KMS-11 (cell line): ENCODE measurements around the gene C1orf21.

ENCODE experiments used
- H2AFZ ChIP-seq: fragments of 200-600 bp; sonication (generic); 2 replicates; pipeline ENCODE4 v1.6.1; 2016; ENCODE audit warnings: antibody characterized with exemption, mixed run types, low read depth
- H3K27ac ChIP-seq: fragments of 200-600 bp; sonication (generic); 2 replicates; pipeline ENCODE4 v1.6.1; 2016; ENCODE audit warnings: mild to moderate bottlenecking, mixed run types
- H3K27me3 ChIP-seq: fragments of 200-600 bp; sonication (generic); 2 replicates; pipeline ENCODE4 v1.6.1; 2017; ENCODE audit warnings: mild to moderate bottlenecking, low read depth, mixed run types, moderate library complexity; ENCODE audit not compliant: insufficient read depth
- H3K36me3 ChIP-seq: fragments of 200-600 bp; sonication (generic); 2 replicates; pipeline ENCODE4 v1.6.1; 2017; ENCODE audit warnings: mild to moderate bottlenecking, mixed run types; ENCODE audit not compliant: insufficient read depth
- H3K4me1 ChIP-seq: fragments of 200-600 bp; sonication (generic); 2 replicates; pipeline ENCODE4 v1.6.1; 2016; ENCODE audit warnings: mild to moderate bottlenecking, low read depth, mixed run types; ENCODE audit not compliant: poor library complexity, severe bottlenecking
- H3K4me2 ChIP-seq: fragments of 200-600 bp; sonication (generic); 2 replicates; pipeline ENCODE4 v1.7.0; 2016; ENCODE audit warnings: mild to moderate bottlenecking, mixed run types
- H3K4me3 ChIP-seq: fragments of 200-600 bp; sonication (generic); IDR thresholded peaks from 2 replicates; pipeline ENCODE4 v1.6.1; 2017; ENCODE audit warnings: low read depth, low read length, mixed read lengths; ENCODE audit not compliant: insufficient read depth
- H3K79me2 ChIP-seq: fragments of 200-600 bp; sonication (generic); 2 replicates; pipeline ENCODE4 v1.6.1; 2016; ENCODE audit warnings: low read depth, mixed run types; ENCODE audit not compliant: insufficient read depth
- H3K9ac ChIP-seq: fragments of 200-600 bp; sonication (generic); 2 replicates; pipeline ENCODE4 v1.6.1; 2016; ENCODE audit warnings: mild to moderate bottlenecking, mixed run types
- H4K20me1 ChIP-seq: fragments of 200-600 bp; sonication (generic); 2 replicates; pipeline ENCODE4 v1.6.1; 2016; ENCODE audit warnings: mild to moderate bottlenecking, mixed run types; ENCODE audit not compliant: insufficient read depth
- CTCF ChIP-seq: fragments of 200-600 bp; sonication (generic); conservative IDR thresholded peaks from 2 replicates; pipeline ENCODE4 v1.6.1; 2017; ENCODE audit warnings: low read depth, mild to moderate bottlenecking, antibody characterized with exemption, low read length, moderate library complexity, mixed read lengths

C1orf21 gene

GRCh38 chr1:184472136-184472535 lies 85.3 kb downstream of the C1orf21 start:
- H3K27ac ChIP-seq, result no peak overlapping the region
- no peaks in the 10 kb centered on the region for H3K36me3 ChIP-seq
- no peak overlapping the region for H2AFZ ChIP-seq
- H3K4me2 ChIP-seq, result no peak overlapping the region
- H4K20me1 ChIP-seq, result no peaks in the 10 kb centered on the region
- H3K4me3 ChIP-seq, result no peak overlapping the region
- H3K4me1 ChIP-seq, result peaks cover 22% of the 10 kb centered on the region
- no peak for TF ChIP-seq CTCF
- no peaks in the 10 kb centered on the region for H3K27me3 ChIP-seq
- H3K9ac ChIP-seq, result no peak overlapping the region
- peaks cover 4% of the 10 kb centered on the region; the same call in 1 of the 2 replicates for H3K79me2 ChIP-seq

DNA sequence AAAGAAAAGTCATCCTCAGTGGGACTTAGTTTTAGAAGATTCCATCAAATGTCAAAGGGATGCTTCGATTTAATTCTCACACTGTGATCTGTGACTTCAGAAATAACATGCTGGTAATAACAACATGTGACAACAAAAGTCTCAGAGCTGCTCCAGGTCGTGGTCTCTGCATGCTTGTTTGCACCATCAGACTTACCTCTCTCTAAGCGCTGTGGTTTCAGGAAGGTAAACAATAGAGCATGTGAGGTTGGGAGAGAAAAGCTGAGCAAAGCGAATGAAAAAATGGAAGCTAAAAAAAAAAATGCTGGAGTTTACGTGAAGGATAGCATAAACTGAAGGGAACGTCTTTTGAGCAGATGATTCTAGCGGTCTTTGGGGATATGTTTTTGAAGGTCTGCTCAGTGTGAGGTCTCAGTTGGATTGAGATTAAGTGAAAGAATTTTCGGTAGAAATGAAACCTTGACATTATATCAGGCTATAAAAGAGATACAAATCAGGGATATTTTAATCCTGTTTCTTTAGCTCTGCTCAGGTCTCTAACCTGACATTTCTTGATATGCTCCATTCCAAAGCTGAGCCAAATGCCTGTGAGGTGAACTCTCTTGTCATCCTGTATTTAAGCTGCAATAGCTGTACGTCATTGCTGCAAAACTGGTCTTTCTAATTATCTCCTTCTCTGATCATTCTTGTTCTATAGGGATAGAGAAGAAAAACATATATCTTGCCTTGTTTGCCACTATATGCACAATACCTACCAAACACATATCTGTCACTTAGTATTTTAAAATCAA lies 86.5 kb downstream of the C1orf21 start:
- peaks cover 4% of the 10 kb centered on the region; the same call in 1 of the 2 replicates for H3K79me2 ChIP-seq
- no peaks in the 10 kb centered on the region for H4K20me1 ChIP-seq
- H3K27ac ChIP-seq, result no peak overlapping the region
- H2AFZ ChIP-seq, result no peak overlapping the region
- no peak overlapping the region for H3K9ac ChIP-seq
- H3K4me2 ChIP-seq, result no peak overlapping the region
- H3K4me1 ChIP-seq, result peaks cover 11% of the 10 kb centered on the region
- no peak for TF ChIP-seq CTCF
- H3K27me3 ChIP-seq, result no peaks in the 10 kb centered on the region
- no peak overlapping the region for H3K4me3 ChIP-seq
- no peaks in the 10 kb centered on the region for H3K36me3 ChIP-seq

DNA sequence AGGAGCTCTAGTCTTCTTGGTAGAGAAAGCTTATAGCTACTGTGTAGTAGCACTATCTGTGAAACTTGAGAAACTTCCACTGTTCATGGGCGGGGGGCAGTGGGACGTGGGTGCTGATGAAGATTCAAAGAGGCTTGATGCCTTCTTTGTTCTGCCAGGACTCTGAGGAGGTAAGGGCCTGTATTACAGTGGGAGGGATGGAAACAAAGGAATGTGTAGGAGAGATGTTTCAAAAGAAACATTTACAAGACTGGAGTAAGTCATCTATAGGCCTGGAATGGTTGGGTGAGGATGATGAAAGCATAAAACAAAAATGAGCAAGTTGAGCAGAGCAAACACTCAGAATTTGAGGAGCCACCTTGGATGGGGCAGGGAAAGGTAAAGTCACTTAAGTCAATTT lies 89.4 kb downstream of the C1orf21 start:
- Histone ChIP-seq H3K36me3 (no peaks in the 10 kb centered on the region; the same call in 1 of the 2 replicates), H3K4me3 (no peak overlapping the region), H3K27ac (no peak overlapping the region), H2AFZ (no peak overlapping the region), H3K9ac (no peak overlapping the region), H3K79me2 (no peaks in the 10 kb centered on the region; the same call in 1 of the 2 replicates), H4K20me1 (no peaks in the 10 kb centered on the region), H3K4me2 (no peak overlapping the region), H3K27me3 (no peaks in the 10 kb centered on the region), H3K4me1 (no peaks in the 10 kb centered on the region)
- TF ChIP-seq CTCF, result no peak

- Histone ChIP-seq H3K4me1 (peaks cover 23% of the 10 kb centered on the region), H4K20me1 (no peaks in the 10 kb centered on the region), H3K4me2 (no peak overlapping the region), H3K36me3 (no peaks in the 10 kb centered on the region; the same call in 1 of the 2 replicates), H3K79me2 (no peaks in the 10 kb centered on the region; the same call in 1 of the 2 replicates), H3K27ac (no peak overlapping the region), H2AFZ (no peak overlapping the region), H3K4me3 (no peak overlapping the region), H3K9ac (no peak overlapping the region), H3K27me3 (no peaks in the 10 kb centered on the region)
- no peak for TF ChIP-seq CTCF
These were observed 92.8 kb downstream of the C1orf21 start for GRCh38 chr1:184479435-184480167.
